HepG2 (cell line): ENCODE data around the gene CYSRT1. TPM values are rescaled to one million over a fixed set of nuclear protein-coding genes. Genes with fewer than 3 reads are reported as not detected.
A peak's percentile ranks its signal among the peaks of the same experiment; 100 is the strongest.

Experiments
- ATAC-seq: fragments of 200-7000 bp; cut with Tn5 transposase; 3 replicates; pipeline ENCODE4 v1.9.1; 2020; ENCODE audit warnings: mild to moderate bottlenecking, moderate library complexity
- BruUV-seq: library from RNA; stranded (reverse); fragments of 400-500 nt; replicated peaks from 2 replicates; lab custom pipeline; 2021; lab: Mats Ljungman, UMichigan
- CTCF ChIA-PET: fragments of 300-600 bp; formaldehyde crosslinking; extraction: SDS; loops from one replicate; lab custom pipeline; 2021; ENCODE audit warnings: low total read pairs, inconsistent platforms, low intra/inter-chr PET ratio; lab: Yijun Ruan, JAX
- POLR2A ChIA-PET: fragments of 350-600 bp; sonication (Branson Sonifier 250); formaldehyde crosslinking; loops from one replicate; lab custom pipeline; 2020; ENCODE audit warnings: antibody characterized with exemption, inconsistent platforms; lab: Yijun Ruan, JAX
- DNase-seq: peaks from one replicate; pipeline ENCODE4 v3.0.0-alpha.2; 2015; ENCODE audit warnings: low spot score
- FAIRE-seq: peaks from 3 replicates; lab custom pipeline; 2011; peaks lifted over from hg19 to GRCh38; lab: Jason Lieb, UNC
- H2AFZ ChIP-seq: one replicate; pipeline ENCODE4 v1.6.1; 2011; ENCODE audit warnings: low read length, inconsistent platforms
- H3K27ac ChIP-seq: fragments of 300-600 bp; 3 replicates; pipeline ENCODE4 v1.8.0; 2011; ENCODE audit warnings: mixed run types, mild to moderate bottlenecking, mixed read lengths, low read length, inconsistent platforms; ENCODE audit not compliant: insufficient read depth; ENCODE audit errors: extremely low read length
- H3K27me3 ChIP-seq, 2 experiments: fragments of 200-600 bp in 1 of 2; 2 replicates in 1 of 2; 3 replicates in 1 of 2; pipeline versions ENCODE4 v1.6.0 to v1.8.0; 2011; ENCODE audit warnings: low read length in 2 of 2, mild to moderate bottlenecking in 2 of 2, moderate library complexity in 2 of 2, inconsistent platforms in 1 of 2; ENCODE audit not compliant: insufficient read depth in 2 of 2, control insufficient read depth in 1 of 2
- H3K36me3 ChIP-seq, 2 experiments: fragments of 200-600 bp in 1 of 2; replicated peaks in 1 of 2; 2 replicates in 1 of 2; 3 replicates in 1 of 2; pipeline versions ENCODE4 v1.5.1 to v1.8.0; 2011; ENCODE audit warnings: low read length in 2 of 2, inconsistent platforms in 1 of 2; ENCODE audit not compliant: insufficient read depth in 2 of 2, control insufficient read depth in 1 of 2
- H3K4me1 ChIP-seq: 2 replicates; pipeline ENCODE4 v1.5.1; 2012; ENCODE audit warnings: low read length, inconsistent platforms; ENCODE audit not compliant: insufficient read depth
- H3K4me2 ChIP-seq: 2 replicates; pipeline ENCODE4 v1.6.0; 2011; ENCODE audit warnings: low read depth, low read length, inconsistent platforms
- H3K4me3 ChIP-seq, 3 experiments: fragments of 200-600 bp in 1 of 3; sonication (generic), shearing (Covaris generic) in 1 of 3; replicated peaks in 1 of 3; 2 replicates each; pipeline ENCODE4 v1.5.1; 2011 to 2016; ENCODE audit warnings: low read length in 3 of 3, inconsistent platforms in 2 of 3, low read depth in 2 of 3, mild to moderate bottlenecking in 2 of 3, control low read depth in 1 of 3, mixed read lengths in 1 of 3; ENCODE audit not compliant: insufficient read depth in 1 of 3
- H3K79me2 ChIP-seq: one replicate; pipeline ENCODE4 v1.6.1; 2011; ENCODE audit warnings: low read length, inconsistent platforms; ENCODE audit not compliant: insufficient read depth
- H3K9ac ChIP-seq: 2 replicates; pipeline ENCODE4 v1.6.0; 2011; ENCODE audit warnings: mild to moderate bottlenecking, low read depth, low read length, inconsistent platforms; ENCODE audit not compliant: insufficient read depth
- H3K9me3 ChIP-seq: 2 replicates; pipeline ENCODE4 v1.5.1; 2012; ENCODE audit warnings: mild to moderate bottlenecking, low read length
- H4K20me1 ChIP-seq: 2 replicates; pipeline ENCODE4 v1.6.0; 2011; ENCODE audit warnings: inconsistent platforms, mild to moderate bottlenecking, low read length, moderate library complexity; ENCODE audit not compliant: insufficient read depth
- CHD4 ChIP-seq: fragments of 200-600 bp; sonication (generic); IDR thresholded peaks from 2 replicates; pipeline ENCODE4 v1.7.0; 2017; ENCODE audit warnings: mild to moderate bottlenecking, low read length, borderline replicate concordance
- IRX3 ChIP-seq: sonication (generic); formaldehyde crosslinking; IDR thresholded peaks from 2 replicates; pipeline ENCODE4 v1.8.1; 2023; ENCODE audit warnings: mild to moderate bottlenecking, low read depth, missing genetic modification reagents, borderline replicate concordance
- KAT8 ChIP-seq: IDR thresholded peaks from 2 replicates; pipeline ENCODE4 v1.6.1; 2016; ENCODE audit warnings: missing genetic modification reagents, missing compliant biosample characterization
- NFIC ChIP-seq: IDR thresholded peaks from 2 replicates; pipeline ENCODE4 v1.6.1; 2012; ENCODE audit warnings: mild to moderate bottlenecking, low read length, inconsistent platforms
- PRDM4 ChIP-seq: sonication (generic); formaldehyde crosslinking; IDR thresholded peaks from 2 replicates; pipeline ENCODE4 v1.9.0; 2021; ENCODE audit warnings: missing genetic modification reagents, borderline replicate concordance
- PTBP1 ChIP-seq: fragments of 200-400 bp; formaldehyde crosslinking; IDR thresholded peaks from 2 replicates; pipeline ENCODE4 v1.6.1; 2018; ENCODE audit warnings: low read length, low read depth; ENCODE audit not compliant: poor library complexity, severe bottlenecking
- SMARCE1 ChIP-seq: fragments of 450-650 bp; IDR thresholded peaks from 2 replicates; pipeline ENCODE4 v1.6.1; 2017; ENCODE audit warnings: borderline replicate concordance
- TOPORS ChIP-seq: sonication (generic); formaldehyde crosslinking; IDR thresholded peaks from 2 replicates; pipeline ENCODE4 v1.8.0; 2023; ENCODE audit warnings: mild to moderate bottlenecking, missing genetic modification reagents
- ZKSCAN1 ChIP-seq: fragments of 150-350 bp; IDR thresholded peaks from 2 replicates; pipeline ENCODE4 v1.6.1; 2014; ENCODE audit warnings: low read length
- ZNF235 ChIP-seq: sonication (generic); formaldehyde crosslinking; IDR thresholded peaks from 2 replicates; pipeline ENCODE4 v1.8.1; 2023; ENCODE audit warnings: mild to moderate bottlenecking, missing genetic modification reagents, borderline replicate concordance
- ZSCAN31 ChIP-seq: sonication (generic); formaldehyde crosslinking; IDR thresholded peaks from 2 replicates; pipeline ENCODE4 v1.5.0; 2020; ENCODE audit warnings: low read depth, mild to moderate bottlenecking, missing genetic modification reagents
- WGBS: methylation state at CpG from one replicate; pipeline ENCODE4 v1.1.6; 2017; ENCODE audit warnings: low lambda C conversion rate; 5-methylcytosine and 5-hydroxymethylcytosine counted together
- in situ Hi-C: cut with HindIII; loops from 2 replicates; pipeline ENCODE4 v1.10.0; 2017; ENCODE audit warnings: low pct_unique_long_range_greater_than_20kb; ENCODE audit not compliant: extremely low pct_ligation_motif_present
- intact Hi-C: fragments of 100-400 bp; cut with micrococcal nuclease; formaldehyde crosslinking; loops from one replicate; pipeline ENCODE4 v1.10.0; 2022; ENCODE audit not compliant: unreplicated experiment
- polyA plus RNA-seq, 8 experiments: library from polyadenylated mRNA; depleted of rRNA in 3 of 8; stranded (reverse) in 7 of 8; unstranded in 1 of 8; fragments of >200 nt; fragmentation: Illumina TruSeq in 4 of 8; extraction: Trizol in 4 of 8; gene quantifications; 2 replicates each; pipeline versions ENCODE4 v1.2.1 to v1.2.3, GENCODE V29; 2011 to 2016; ENCODE audit warnings: low read depth in 4 of 8, missing spikeins in 1 of 8, mixed read lengths in 1 of 8; ENCODE audit not compliant: insufficient read depth in 1 of 8
- total RNA-seq, 5 experiments: library from RNA; depleted of rRNA; stranded (reverse); fragments of >200 nt; fragmentation: Illumina TruSeq; extraction: Trizol; gene quantifications; 2 replicates each; pipeline ENCODE4 v1.2.3, GENCODE V29; 2016; ENCODE audit warnings: low read depth in 1 of 5

Gene CYSRT1
- total and polyA plus RNA-seq, 2 of the 13 experiments (the other 11 are each of a cell fraction or from before 2014, with no cell fraction given) = 1.5 to 2.1 TPM

GRCh38 chr9:137186385-137186784 lies 38.6 kb upstream of the CYSRT1 start:
- POLR2A ChIA-PET = no interaction called here
- H3K36me3 ChIP-seq = peaks cover 21 to 37% of the 10 kb centered on the region in 2 experiments; a peak in 4 of 5 replicates
- DNase-seq (no peak), ATAC-seq (no peak), FAIRE-seq (no peak)
- H3K27ac ChIP-seq = no peak overlapping the region
- H3K4me3 ChIP-seq = peak overlapping the region in 1 of 3 experiments; percentile 97; a peak in 3 of 6 replicates
- no peak for TF ChIP-seq ZNF235 (CRISPR knock-in tag)
- TF ChIP-seq PRDM4 = no peak
- TF ChIP-seq NFIC = no peak
- TF ChIP-seq IRX3 (CRISPR knock-in tag) = no peak
- TF ChIP-seq ZSCAN31 (CRISPR knock-in tag) = no peak
- no peak for TF ChIP-seq KAT8 (CRISPR knock-in tag)
- TF ChIP-seq TOPORS (CRISPR knock-in tag) = no peak
- no peak for TF ChIP-seq CHD4
- TF ChIP-seq SMARCE1 = no peak
- no peak for TF ChIP-seq PTBP1
- TF ChIP-seq ZKSCAN1 = no peak
- in situ Hi-C loops (loop anchor here (5.0 kb wide), 1 partner anchor 41 kb away; the partner anchor contains the start of genes CYSRT1 and RNF224), intact Hi-C loops (no loop called here)
- H3K79me2 ChIP-seq = peaks cover 26% of the 10 kb centered on the region
- no TSS peak for BruUV-seq
- no peaks in the 10 kb centered on the region for H3K9me3 ChIP-seq
- no peaks in the 10 kb centered on the region for H4K20me1 ChIP-seq
- WGBS = 92% methylated on average over 2 of the region's 6 CpGs
- H2AFZ ChIP-seq = no peak overlapping the region
- peaks cover 28% of the 10 kb centered on the region for H3K4me1 ChIP-seq
- H3K27me3 ChIP-seq = no peaks in the 10 kb centered on the region
- peak overlapping the region; percentile 90 for H3K4me2 ChIP-seq
- CTCF ChIA-PET = no interaction called here
- no peak overlapping the region for H3K9ac ChIP-seq
